HG03139 (cell line): ENCODE results near the gene TWSG1.
A peak's percentile ranks its signal among the peaks of the same experiment; 100 is the strongest.

Experiments
- ATAC-seq: cut with Tn5 transposase; IDR thresholded peaks from one replicate; pipeline ENCODE4 v1.9.1; 2021; ENCODE audit not compliant: unreplicated experiment

The TWSG1 gene

GRCh38 chr18:9334329-9334972 lies at the start of gene TWSG1:
TSS of gene TWSG1 (plus strand) at chr18:9334773. CDS start at chr18:9337230, 2,457 bp downstream.
- peak; percentile 79 for ATAC-seq

- ATAC-seq = no peak
Measured at GRCh38 chr18:9285604-9286003, 49.0 kb upstream of the TWSG1 start.

- no peak for ATAC-seq
Measured at GRCh38 chr18:9287036-9287435, 47.5 kb upstream of the TWSG1 start.

GRCh38 chr18:9289698-9290097 lies 44.9 kb upstream of the TWSG1 start:
- no peak for ATAC-seq

GRCh38 chr18:9290156-9290555 lies 44.4 kb upstream of the TWSG1 start:
- ATAC-seq = no peak

GRCh38 chr18:9292047-9292446 lies 42.5 kb upstream of the TWSG1 start:
- no peak for ATAC-seq

GRCh38 chr18:9293948-9294347 lies 40.6 kb upstream of the TWSG1 start:
- no peak for ATAC-seq

GRCh38 chr18:9296233-9297006 lies 38.2 kb upstream of the TWSG1 start:
- no peak for ATAC-seq

- no peak for ATAC-seq
Measured at GRCh38 chr18:9297007-9297393, 37.6 kb upstream of the TWSG1 start.

GRCh38 chr18:9304388-9305070 lies 30.0 kb upstream of the TWSG1 start:
- no peak for ATAC-seq

- no peak for ATAC-seq
Measured at GRCh38 chr18:9319333-9319732, 15.2 kb upstream of the TWSG1 start.

- ATAC-seq = no peak
Measured at GRCh38 chr18:9321017-9321452, 13.5 kb upstream of the TWSG1 start.

- no peak for ATAC-seq
Measured at GRCh38 chr18:9321736-9322135, 12.8 kb upstream of the TWSG1 start.

- ATAC-seq = no peak
Measured at GRCh38 chr18:9322744-9323143, 11.8 kb upstream of the TWSG1 start.

- ATAC-seq = no peak
Measured at GRCh38 chr18:9323750-9324445, 10.7 kb upstream of the TWSG1 start.

- no peak for ATAC-seq
Measured at GRCh38 chr18:9325716-9326115, 8.9 kb upstream of the TWSG1 start.

GRCh38 chr18:9328776-9329175 lies 5.8 kb upstream of the TWSG1 start:
- no peak for ATAC-seq

GRCh38 chr18:9329471-9329870 lies 5.1 kb upstream of the TWSG1 start:
- ATAC-seq = no peak

- ATAC-seq = no peak
Measured at GRCh38 chr18:9330419-9330818, 4.2 kb upstream of the TWSG1 start.

- peak; percentile 30 for ATAC-seq
Measured at GRCh38 chr18:9333441-9334328, 888 bp upstream of the TWSG1 start.
